Stimulated activated CD8-positive, alpha-beta memory T cell treated with anti-CD3 and anti-CD28 coated beads, Interleukin-15, amount 100 ng/mL, for 4 hours (primary cell): ENCODE results near the gene CCDC28B.
"Not testable (repeated sequence)": the region's sequence is repeated elsewhere in the genome, so short reads cannot be mapped to it uniquely, and the experiment has no call there.

Experiments
- DNase-seq, 2 donors: peaks; one replicate each; pipeline ENCODE4 v3.0.0-alpha.2; 2020; ENCODE audit warnings: low read depth in 2 of 2

The CCDC28B gene

DNA sequence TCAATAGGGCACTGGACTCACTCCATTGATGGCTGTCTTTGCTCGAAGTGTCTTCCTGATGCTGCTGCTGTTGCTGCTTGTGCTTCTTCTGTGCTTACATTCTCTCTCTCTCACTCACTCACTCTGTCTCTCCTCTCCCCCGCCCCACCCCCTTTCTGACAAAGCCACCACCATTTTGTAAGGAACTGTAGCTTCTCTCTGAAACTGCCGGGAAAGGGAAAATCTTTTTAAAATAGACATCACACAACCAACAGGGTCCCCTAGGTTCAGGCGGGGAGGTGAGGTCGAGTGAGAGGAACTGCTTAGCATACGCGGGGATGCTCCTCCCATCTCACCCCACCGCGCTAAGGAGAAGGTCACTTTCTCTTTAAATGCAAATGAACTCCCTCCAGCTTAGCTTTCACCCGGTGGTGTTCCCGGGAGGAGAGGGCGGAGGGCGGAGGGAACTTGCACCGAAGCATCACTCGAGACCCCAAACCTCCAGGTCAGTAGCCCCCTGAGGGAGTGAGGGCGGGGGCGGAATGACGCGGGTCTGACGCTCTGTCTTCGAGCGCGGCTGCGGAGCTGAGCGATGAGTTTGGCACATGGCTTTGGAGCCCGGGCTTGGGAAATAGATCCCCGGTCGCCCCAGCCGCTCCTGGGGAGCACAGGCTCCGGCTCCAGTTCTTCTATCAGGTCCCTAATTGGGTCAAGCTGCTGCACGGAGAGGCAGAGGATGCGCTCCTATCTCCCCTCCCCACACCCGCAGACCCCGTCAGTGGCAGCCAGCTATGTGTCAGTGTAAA lies at the start of gene CCDC28B:
Gene CCDC28B (plus strand): TSS at position 370 of the 785 bp plus-strand sequence. CDS start 1,341 bp downstream, outside the sequence.
- peak; percentile 34 to 35 for DNase-seq

DNA sequence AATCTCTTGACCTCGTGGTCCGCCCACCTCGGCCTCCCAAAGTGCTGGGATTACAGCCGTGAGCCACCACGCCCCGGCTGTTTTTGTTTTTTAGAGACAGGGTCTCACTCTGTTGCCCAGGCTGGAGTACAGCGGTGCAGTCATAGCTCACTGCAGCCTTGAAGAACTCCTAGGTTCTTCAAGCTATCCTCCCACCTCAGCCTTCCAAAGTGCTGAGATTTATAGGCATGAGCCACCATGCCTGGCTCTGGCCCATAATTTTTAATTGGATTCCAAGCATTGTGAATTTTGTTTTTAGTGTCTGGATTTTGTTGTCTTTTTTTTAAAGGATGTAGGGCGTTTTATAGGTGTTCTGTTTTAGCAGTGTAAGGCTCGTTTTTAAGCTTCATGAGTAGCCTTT lies 49.5 kb upstream of the CCDC28B start:
- DNase-seq, result no peak

DNA sequence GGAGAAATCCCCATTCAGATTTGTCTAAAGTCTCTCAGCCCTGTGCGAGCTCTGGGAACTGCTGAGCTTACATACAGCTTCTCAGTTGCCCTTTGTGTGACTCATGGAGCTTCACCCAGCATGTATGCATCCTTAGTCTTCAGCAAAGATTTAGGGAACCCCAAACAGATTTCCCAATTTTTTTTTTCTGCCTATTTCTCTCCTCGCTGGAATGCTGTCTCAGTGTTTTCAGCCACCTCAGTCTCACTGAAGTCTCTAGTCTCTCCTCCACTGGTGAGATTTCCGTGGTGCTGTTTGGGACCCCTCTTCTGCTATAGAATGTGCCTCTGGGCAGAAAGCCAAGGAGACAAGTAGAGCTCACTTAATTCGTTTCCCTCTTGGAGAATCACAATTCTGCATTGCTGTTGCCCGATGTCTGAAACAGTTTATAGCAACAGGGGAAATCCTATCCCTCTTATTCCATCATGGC lies 49.0 kb upstream of the CCDC28B start:
- DNase-seq, result no peak

DNA sequence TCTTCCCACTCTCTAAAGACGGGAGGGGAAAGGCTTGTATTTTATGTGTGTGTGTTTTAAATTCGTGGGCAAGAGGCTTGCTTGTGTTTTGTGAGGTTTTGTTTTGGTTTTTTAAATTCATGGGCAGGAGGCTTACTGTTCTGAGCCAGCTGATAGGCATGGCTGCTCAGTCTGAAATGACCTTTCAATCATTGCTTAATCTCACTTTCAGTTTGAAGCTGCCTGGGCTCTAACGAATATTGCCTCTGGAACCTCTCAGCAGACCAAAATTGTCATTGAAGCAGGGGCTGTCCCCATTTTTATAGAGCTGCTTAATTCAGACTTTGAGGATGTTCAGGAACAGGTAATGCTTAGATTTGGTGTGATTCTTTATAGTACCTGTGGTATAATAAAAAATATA lies 41.2 kb upstream of the CCDC28B start:
- no peak for DNase-seq

DNA sequence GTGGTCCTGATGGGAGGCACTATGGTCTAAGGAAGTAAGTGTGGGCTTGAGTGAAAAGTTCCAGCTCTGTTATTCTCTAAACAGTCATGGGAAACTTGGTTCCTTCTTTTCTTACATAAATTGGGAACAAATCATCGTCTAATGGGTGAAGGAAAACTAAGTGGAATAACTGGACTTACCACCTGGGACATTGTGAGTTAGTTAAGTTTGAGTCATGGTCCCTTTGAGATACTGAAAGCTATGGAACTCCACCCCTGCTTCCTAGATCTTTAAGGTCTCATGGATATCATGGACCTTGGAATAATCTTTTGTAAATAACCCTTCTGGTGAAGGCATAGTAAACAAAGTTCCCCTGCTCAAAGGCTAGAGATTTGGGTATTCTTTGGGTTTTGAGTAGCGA lies 37.0 kb upstream of the CCDC28B start:
- no peak for DNase-seq

DNA sequence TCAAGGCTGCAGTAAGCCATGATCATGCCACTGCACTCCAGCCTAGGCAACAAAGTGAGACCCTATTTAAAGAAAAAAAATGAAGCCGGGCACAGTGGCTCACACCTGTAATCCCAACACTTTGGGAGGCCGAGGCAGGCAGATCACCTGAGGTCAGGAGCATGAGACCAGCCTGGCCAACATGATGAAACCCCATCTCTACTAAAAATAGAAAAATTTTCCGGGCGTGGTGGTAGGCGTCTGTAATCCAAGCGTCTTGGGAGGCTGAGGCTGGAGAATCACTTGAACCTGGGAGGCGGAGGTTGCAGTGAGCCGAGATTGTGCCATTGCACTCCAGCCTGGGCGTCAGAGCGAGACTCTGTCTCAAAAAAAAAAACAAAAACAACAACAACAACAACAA lies 34.8 kb upstream of the CCDC28B start:
- not testable (repeated sequence) for DNase-seq

DNA sequence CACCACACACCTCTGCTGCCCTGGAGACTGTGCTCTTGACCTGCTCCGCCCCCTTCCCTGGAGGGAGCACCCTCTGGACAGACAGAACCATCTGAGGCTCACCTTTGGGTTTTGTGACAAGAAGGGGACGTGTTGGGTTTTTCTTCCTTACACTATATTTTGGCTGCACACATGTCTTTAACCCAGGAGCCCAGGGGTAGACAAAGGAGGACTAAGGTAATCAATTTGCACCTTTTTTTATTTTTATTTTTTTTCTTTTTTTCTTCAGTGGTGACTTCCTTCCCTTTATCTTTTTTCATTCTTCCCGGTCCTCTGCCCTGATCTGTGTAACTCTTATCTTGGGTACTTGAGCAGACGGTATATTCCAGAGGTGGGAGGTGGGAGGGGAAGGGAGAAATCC lies 29.4 kb upstream of the CCDC28B start:
- DNase-seq, result no peak

DNA sequence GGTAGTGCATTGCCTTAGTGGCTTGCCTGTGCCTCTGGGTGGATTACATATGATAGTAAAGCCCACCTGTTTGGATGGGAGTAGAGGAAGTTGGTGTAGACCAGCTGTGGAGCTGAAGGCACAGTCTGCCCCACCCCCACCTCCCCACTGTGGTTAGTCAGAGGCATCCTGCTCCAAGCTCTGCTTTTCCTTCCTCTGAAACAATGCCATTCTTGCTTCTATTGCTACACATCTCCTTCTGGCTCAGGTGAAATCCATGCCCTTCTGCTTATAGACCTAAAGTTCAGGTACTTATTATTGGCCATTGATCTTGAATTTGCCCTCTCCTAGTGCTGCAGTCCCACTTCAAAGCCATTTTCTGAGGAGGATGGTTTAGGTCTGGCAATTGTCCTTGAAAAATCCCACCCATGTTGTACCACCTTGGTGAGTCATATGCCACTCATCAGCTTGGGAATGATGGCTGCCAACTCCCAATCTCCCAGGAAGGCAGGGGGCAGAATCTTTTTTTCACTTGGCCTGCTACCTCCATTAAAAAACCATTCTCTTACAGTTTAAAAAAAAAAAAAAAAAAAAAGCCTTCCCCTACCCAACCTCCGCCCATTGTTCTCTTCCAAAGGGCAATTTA lies 27.7 kb upstream of the CCDC28B start:
- DNase-seq, result no peak

DNA sequence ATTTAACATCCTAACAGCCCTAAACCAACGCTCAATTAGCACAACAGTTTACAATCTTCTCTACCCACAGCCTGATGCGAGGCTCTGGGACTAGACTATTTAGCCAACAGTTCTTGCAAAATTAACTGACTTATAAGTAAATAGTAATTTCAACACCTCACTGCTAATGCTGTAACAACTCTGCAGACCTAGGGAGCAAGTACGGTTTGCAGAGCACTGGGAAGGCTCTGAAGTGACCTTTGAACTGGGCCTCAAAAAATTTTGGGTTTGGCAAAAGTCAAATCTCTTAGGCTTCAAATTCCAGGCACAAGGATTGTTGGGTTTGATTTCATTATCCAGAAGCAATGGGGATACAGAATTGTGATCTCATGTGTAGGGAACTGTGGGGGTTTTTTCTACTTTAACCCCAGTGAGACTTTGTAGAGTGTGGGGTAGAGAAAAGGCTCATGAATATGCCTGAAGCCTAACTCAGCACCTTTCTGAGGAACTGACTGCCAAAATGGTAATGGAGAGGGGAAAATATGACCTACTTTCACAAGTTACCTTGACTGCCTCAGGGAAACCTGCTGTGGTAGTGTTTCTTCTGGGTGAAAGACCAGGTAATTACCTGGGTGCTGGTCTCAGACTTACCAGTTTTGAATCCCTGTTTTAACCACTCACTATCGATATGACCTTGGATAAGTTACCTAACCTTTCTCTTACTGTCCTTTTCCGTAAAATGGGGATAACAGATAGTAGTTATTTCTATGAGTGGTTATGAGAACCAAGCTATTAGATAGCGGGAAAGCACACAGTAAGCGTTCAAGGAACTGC lies 21.8 kb upstream of the CCDC28B start:
- no peak for DNase-seq

DNA sequence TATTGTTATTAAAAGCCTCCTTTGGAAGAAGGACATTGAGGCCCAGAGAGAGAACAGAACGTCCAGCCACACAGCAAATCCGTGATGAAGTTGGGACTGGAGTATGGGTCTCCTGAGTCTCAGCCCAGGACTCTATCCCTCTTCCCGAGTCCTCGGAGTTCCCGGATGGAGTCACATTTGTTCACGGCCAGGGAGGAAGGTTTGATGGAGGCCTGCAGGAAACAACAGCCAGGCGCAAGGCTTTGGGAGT lies 21.3 kb upstream of the CCDC28B start:
- no peak for DNase-seq

DNA sequence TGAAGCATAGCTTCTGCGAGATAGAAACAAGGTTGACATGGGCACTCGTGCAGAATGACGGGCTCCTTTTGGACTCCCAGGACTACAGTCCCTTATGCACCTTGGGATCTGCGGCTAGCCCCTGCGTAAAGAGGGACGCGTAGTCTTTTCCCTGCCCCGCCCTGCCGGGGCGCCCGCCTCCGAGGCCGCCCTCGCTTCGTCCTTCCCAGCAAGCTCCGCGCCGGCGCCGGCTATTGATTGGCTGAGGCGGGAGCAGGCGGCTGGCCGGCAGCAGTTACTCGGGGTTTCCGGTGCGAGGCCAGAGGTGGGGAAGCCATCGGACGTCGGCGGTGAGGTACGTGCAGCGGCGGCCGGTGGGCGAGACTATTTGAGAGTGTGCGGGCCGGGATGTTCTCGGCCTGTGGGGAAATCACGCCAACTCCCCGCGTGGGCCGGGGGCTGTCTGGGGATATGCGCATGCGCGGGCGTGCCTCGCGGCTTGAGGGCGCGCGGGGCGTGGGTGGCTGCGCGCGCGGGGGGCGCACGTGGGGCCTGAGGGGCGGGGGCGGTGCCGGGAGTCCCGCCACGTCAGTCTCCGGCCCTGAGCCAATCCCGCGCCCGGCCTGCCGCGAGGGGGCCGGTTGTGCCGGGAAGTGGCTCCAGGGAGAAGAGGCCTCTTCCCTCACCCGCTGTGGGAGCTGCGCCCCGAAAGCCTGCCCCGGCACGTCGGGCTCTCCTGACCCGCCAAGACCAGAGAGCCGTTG lies 20.8 kb upstream of the CCDC28B start, which contains the start of gene TXLNA:
Gene TXLNA (plus strand): TSS at position 233 of the 743 bp plus-strand sequence. CDS start 671 bp downstream, outside the sequence.
- peak; percentile 77 to 84 for DNase-seq

DNA sequence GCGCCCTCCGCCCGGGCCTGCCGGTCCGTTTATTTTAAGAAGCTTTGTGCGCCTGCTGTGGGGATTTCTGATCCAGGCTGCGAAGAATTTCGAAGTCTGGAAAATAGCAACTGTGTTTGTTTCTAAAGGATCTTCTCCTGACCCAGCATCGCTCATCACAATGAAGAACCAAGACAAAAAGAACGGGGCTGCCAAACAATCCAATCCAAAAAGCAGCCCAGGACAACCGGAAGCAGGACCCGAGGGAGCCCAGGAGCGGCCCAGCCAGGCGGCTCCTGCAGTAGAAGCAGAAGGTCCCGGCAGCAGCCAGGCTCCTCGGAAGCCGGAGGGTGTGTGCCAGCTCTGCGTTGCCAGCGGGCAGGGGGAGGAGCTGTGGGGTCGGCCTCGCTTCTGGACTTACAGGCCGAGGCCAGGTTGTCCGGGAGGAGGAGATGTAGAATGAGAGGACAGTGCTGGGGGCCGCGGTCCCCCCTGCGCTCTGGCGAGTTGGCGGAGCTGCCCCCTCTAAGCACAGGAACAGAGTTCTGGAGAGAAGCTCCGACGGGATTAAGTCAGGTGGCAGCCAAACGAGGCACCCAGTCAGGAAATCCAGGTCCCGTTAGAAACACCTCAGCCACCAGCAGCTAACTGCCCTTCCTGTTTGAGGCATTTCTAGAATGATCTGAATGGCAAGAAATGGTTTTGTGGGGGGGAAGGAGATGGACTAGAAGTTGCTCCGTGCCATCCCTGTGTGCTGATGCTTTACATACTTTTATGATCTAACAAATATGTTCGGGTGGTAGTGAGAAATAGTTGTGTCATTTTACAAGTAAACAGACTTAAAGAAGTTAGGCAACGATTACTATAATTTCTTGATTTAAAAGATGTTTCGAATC lies 20.0 kb upstream of the CCDC28B start:
- DNase-seq, result no peak

DNA sequence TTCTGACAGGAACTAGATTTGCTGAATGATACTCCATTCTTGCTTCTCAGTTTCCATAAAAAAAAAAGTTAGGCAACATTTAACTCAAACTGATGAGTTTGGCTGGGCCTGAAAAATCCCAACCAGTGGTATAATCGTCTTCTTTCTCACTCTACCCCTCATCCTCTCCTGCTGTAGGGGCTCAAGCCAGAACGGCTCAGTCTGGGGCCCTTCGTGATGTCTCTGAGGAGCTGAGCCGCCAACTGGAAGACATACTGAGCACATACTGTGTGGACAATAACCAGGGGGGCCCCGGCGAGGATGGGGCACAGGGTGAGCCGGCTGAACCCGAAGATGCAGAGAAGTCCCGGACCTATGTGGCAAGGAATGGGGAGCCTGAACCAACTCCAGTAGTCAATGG lies 19.3 kb upstream of the CCDC28B start:
- no peak for DNase-seq

DNA sequence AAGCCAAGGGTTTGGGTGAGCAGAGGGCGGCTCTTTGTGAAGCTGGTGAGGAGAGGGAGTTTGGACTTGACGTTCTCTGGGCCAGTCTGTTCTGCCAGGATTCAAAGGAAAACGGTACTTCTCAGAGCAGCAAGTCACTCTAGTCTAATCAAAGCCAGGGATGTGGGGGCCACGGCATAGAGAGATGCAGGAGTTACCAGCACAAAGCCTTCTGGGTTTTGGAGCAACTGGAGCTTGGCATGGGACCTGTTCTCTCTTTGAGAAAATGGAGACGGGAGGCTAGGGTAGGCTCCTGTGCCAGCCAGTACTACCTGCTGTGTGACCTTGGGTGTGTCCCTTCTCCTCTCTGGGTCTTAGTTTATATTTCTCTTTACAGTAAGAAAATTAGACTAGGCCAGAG lies 18.8 kb upstream of the CCDC28B start:
- no peak for DNase-seq

DNA sequence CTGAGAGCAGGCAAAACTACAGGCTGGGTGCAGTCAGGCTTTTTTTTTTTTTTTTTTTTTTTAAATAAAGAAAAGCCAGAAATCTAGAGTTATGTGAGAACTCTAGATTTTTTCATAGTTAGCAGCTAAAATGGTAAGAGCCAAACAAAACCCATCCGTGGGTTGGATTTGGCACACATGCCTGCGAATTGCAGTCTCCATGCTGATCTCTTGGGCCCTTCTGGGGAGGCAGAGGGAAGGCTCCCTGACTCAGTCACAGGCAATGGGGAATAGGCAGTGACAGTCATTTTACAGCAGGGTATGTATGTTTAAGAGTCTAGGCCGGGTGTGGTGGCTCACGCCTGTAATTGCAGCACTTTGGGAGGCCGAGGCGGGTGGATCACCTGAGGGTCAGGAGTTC lies 18.3 kb upstream of the CCDC28B start:
- no peak for DNase-seq

DNA sequence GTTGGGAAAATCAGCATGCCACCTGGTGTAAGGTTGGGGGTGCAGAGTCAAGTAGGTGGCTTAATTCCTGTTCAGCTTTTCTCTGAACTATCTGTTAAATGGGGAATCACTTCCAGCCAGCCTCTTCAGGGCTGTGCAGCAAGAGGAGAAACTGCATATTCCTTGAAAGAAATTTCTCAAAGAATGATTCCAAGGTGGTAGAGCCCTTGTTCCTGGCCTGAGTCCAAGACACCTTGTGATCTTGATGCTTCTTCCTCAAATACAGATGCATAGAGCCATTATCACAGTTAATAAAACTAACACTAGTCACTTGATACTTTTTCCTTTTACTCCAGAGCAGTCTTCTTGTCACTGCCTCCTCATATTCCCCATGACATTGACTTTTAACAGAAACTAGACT lies 15.7 kb upstream of the CCDC28B start:
- no peak for DNase-seq

DNA sequence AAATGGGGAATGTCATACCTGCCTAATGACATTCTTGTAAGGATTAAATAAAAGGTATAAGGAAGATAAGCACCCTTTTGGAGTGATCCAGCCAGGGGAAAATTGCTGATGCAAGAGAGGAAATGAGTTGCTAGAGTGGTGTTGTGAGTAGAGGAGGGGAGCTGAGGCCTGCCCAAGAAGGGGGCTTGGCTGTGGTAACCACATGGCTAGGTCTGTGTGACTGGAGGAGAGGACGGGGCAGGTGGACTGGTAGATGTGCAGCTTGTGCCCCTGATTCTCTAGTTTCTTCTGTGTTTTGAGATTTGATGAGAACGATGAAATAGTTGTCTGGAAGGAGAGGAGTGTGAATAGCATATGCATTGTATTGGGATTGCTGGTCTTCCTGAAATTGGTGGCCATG lies 14.3 kb upstream of the CCDC28B start:
- no peak for DNase-seq

DNA sequence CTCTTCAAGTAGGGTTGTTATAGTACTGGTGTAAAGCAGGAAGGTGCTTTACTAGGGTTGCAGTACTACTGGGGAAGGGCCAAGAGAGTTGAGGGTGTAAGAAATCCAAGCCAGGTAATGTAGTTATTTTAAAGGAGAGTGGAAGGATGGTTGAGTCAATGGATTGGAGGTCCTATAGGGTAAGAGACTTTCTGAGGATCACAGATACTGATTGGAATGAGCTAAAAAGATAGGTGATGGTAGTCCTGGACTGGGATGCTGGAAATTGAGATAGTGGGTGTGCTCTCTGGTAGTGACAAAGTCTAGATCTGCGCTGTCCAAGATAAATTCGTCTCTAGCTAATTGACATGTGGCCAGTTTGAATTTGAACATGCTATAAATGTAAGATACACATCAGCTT lies 13.9 kb upstream of the CCDC28B start:
- DNase-seq, result no peak

DNA sequence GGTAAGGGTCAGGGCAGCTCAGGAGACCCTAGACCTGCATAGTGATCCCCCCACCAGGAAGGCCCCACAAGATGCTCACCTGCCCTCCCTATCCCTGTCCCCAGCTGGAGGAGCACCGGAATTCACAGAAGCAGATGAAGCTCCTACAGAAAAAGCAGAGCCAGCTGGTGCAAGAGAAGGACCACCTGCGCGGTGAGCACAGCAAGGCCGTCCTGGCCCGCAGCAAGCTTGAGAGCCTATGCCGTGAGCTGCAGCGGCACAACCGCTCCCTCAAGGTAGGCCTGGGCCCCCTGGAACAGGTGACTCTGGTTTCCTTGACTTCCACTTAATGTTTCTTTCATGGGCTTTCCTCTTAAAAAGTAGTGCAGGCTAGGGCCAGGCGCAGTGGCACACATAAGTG lies 12.5 kb upstream of the CCDC28B start:
- DNase-seq, result no peak

DNA sequence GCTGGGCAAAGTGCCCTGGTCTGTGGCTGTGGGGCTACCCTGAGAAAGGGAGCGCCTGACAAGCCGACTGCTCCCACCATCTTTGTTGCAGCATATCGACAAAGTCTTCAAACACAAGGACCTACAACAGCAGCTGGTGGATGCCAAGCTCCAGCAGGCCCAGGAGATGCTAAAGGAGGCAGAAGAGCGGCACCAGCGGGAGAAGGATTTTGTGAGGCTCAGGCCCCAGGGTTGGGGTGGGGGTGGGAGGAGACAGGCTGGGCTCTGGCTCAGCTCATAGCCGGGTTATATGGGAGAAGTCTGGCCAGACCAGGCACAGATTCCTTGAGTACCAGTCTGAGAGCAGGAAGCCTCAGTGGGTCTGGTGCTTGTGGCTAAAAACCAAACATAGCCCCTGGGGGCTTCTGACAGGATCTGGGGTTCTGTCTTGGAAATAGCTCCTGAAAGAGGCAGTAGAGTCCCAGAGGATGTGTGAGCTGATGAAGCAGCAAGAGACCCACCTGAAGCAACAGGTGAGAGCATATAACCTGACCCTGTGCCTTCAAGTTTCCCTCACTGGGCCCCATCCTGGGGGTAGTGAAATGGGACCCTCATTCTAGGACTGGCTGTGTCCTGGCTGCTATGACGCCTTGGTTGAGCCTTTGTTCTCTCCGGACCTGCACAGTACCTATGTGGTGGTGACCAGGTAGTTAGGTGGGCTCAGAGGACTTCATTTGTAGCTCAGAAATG lies 8.0 kb upstream of the CCDC28B start:
- no peak for DNase-seq
